Transverse colon (tissue), 4 donors: ENCODE measurements around the gene FKBP4.

Experiments
- CTCF ChIP-seq, 5 experiments: fragments of 200-600 bp in 3 of 5; fragments of 450-650 bp in 2 of 5; sonication (generic) in 3 of 5; IDR thresholded peaks; 1 replicate in 2 of 5; 2 replicates in 3 of 5; pipeline ENCODE4 v1.5.1; 2016 to 2017; ENCODE audit warnings: antibody characterized with exemption in 5 of 5, inconsistent platforms in 3 of 5, mild to moderate bottlenecking in 2 of 5, moderate library complexity in 1 of 5
- EP300 ChIP-seq: sonication (generic); formaldehyde crosslinking; IDR thresholded peaks from one replicate; pipeline ENCODE4 v1.6.1; 2017; ENCODE audit warnings: antibody characterized with exemption, low read depth
- POLR2A ChIP-seq: fragments of 450-650 bp; IDR thresholded peaks from one replicate; pipeline ENCODE4 v1.6.1; 2016; ENCODE audit warnings: antibody characterized with exemption, mild to moderate bottlenecking, moderate library complexity
- POLR2AphosphoS5 ChIP-seq, 3 donors: sonication (generic); formaldehyde crosslinking; IDR thresholded peaks; one replicate each; pipeline ENCODE4 v1.6.1; 2016; ENCODE audit warnings: antibody characterized with exemption in 3 of 3

- TF ChIP-seq POLR2AphosphoS5 (IDR thresholded peaks at IDR 0.05), result no peak
- TF ChIP-seq POLR2A, result no peak
- TF ChIP-seq EP300, result no peak
- no peak for TF ChIP-seq CTCF (IDR thresholded peaks at IDR 0.05)
Measured at GRCh38 chr12:2759733-2760132, 35.0 kb upstream of the FKBP4 start.
